Measurements from ENCODE around the gene RPS17. TPM values are rescaled to one million over a fixed set of nuclear protein-coding genes. Genes with fewer than 3 reads are reported as not detected.
"Not testable (repeated sequence)": the region's sequence is repeated elsewhere in the genome, so short reads cannot be mapped to it uniquely, and the experiment has no call there.

The RPS17 gene
- total and polyA plus RNA-seq, 3 experiments from 2014 or later, result 1,199 to 2,630 (median 2,610) TPM

- H3K27me3 Mint-ChIP-seq, result no peaks in the 10 kb centered on the region
- H3K4me1 Mint-ChIP-seq, result peaks cover 23 to 43% (median 29%) of the 10 kb centered on the region in 3 donors
- H3K4me3 Mint-ChIP-seq, result peak overlapping the region in 1 of 7 donors; percentile 94
- CTCF ChIA-PET, result no interaction called here
- Histone ChIP-seq H3K36me3 (ENCODE audit: insufficient read depth, low read length) (peaks cover 43% of the 10 kb centered on the region), H3K27ac (ENCODE audit: low read depth, low read length) (no peak overlapping the region), H3K27me3 (ENCODE audit: insufficient read depth, low read length, poor library complexity, severe bottlenecking) (no peaks in the 10 kb centered on the region), H3K9me3 (ENCODE audit: low read length) (no peaks in the 10 kb centered on the region), H3K4me3 (ENCODE audit: low read length) (no peak overlapping the region), H3K4me1 (ENCODE audit: insufficient read depth, low read length) (peaks cover 18% of the 10 kb centered on the region)
- H3K9me3 Mint-ChIP-seq, result no peaks in the 10 kb centered on the region
- H3K36me3 Mint-ChIP-seq, result peaks cover 20 to 77% (median 23%) of the 10 kb centered on the region in 3 donors
- POLR2A ChIA-PET, result no interaction called here
- H3K27ac Mint-ChIP-seq, result peak overlapping the region in 5 of 8 donors; percentile 4 to 67 (median 26)
- no peak for DNase-seq
Measured at GRCh38 chr15:82535566-82536408, 4.5 kb downstream of the RPS17 start.

- CTCF ChIA-PET; DNase-seq; H3K27me3 ChIP-seq (ENCODE audit: insufficient read depth, low read length, poor library complexity, severe bottlenecking); POLR2A ChIA-PET; H3K9me3 Mint-ChIP-seq; H3K4me3 ChIP-seq (ENCODE audit: low read length); H3K9me3 ChIP-seq (ENCODE audit: low read length); H3K27ac ChIP-seq (ENCODE audit: low read depth, low read length); H3K27ac Mint-ChIP-seq; H3K27me3 Mint-ChIP-seq; H3K4me3 Mint-ChIP-seq: not testable (repeated sequence)
- Mint-ChIP-seq H3K4me1 (peaks cover 24 to 44% (median 27%) of the 10 kb centered on the region in 3 donors), H3K36me3 (peaks cover 20 to 72% (median 23%) of the 10 kb centered on the region in 3 donors)
- Histone ChIP-seq H3K36me3 (ENCODE audit: insufficient read depth, low read length) (peaks cover 43% of the 10 kb centered on the region), H3K4me1 (ENCODE audit: insufficient read depth, low read length) (peaks cover 18% of the 10 kb centered on the region)
Measured at GRCh38 chr15:82535151-82535550, 5.1 kb downstream of the RPS17 start.

- H3K27me3 Mint-ChIP-seq, POLR2A ChIA-PET: not testable (repeated sequence)
Measured at GRCh38 chr15:82534457-82534861, 5.8 kb downstream of the RPS17 start.

GRCh38 chr15:82533801-82534200 lies 6.5 kb downstream of the RPS17 start:
- DNase-seq, result no peak
- peak overlapping the region in 1 of 7 donors; percentile 41 for H3K4me3 Mint-ChIP-seq

More at GRCh38 chr15:82534457-82534861, 5.8 kb downstream of the RPS17 start:
- H3K4me1 Mint-ChIP-seq, result peaks cover 24 to 38% (median 27%) of the 10 kb centered on the region in 3 donors
- CTCF ChIA-PET; H3K9me3 ChIP-seq (ENCODE audit: low read length); H3K4me3 Mint-ChIP-seq; H3K27ac ChIP-seq (ENCODE audit: low read depth, low read length); H3K27me3 ChIP-seq (ENCODE audit: insufficient read depth, low read length, poor library complexity, severe bottlenecking); H3K4me3 ChIP-seq (ENCODE audit: low read length); H3K27ac Mint-ChIP-seq; DNase-seq; H3K9me3 Mint-ChIP-seq: not testable (repeated sequence)
- peaks cover 15% of the 10 kb centered on the region for H3K4me1 ChIP-seq (ENCODE audit: insufficient read depth, low read length)
- H3K36me3 Mint-ChIP-seq, result peaks cover 20 to 67% (median 23%) of the 10 kb centered on the region in 3 donors
- H3K36me3 ChIP-seq (ENCODE audit: insufficient read depth, low read length), result peaks cover 43% of the 10 kb centered on the region

GRCh38 chr15:82532991-82533481 lies 7.2 kb downstream of the RPS17 start:
- Mint-ChIP-seq H3K4me1 (peaks cover 13 to 23% (median 15%) of the 10 kb centered on the region in 3 donors), H3K27ac (no peak overlapping the region), H3K4me3 (no peak overlapping the region), H3K27me3 (no peaks in the 10 kb centered on the region), H3K9me3 (no peaks in the 10 kb centered on the region), H3K36me3 (peaks cover 20 to 53% (median 20%) of the 10 kb centered on the region in 3 donors)
- ChIA-PET CTCF (interaction anchor here (3.6 kb wide), 1 partner anchor 8 kb away, joined by 63 read pairs; the partner anchor contains the start of gene RPS17), POLR2A (no interaction called here)
- Histone ChIP-seq H3K9me3 (ENCODE audit: low read length) (no peaks in the 10 kb centered on the region), H3K36me3 (ENCODE audit: insufficient read depth, low read length) (peaks cover 35% of the 10 kb centered on the region), H3K27me3 (ENCODE audit: insufficient read depth, low read length, poor library complexity, severe bottlenecking) (no peaks in the 10 kb centered on the region), H3K27ac (ENCODE audit: low read depth, low read length) (no peak overlapping the region), H3K4me1 (ENCODE audit: insufficient read depth, low read length) (peaks cover 2% of the 10 kb centered on the region), H3K4me3 (ENCODE audit: low read length) (no peak overlapping the region)
- DNase-seq, result no peak

More at GRCh38 chr15:82533801-82534200, 6.5 kb downstream of the RPS17 start:
- H3K27me3 ChIP-seq (ENCODE audit: insufficient read depth, low read length, poor library complexity, severe bottlenecking), result no peaks in the 10 kb centered on the region
- ChIA-PET CTCF (no interaction called here), POLR2A (no interaction called here)
- Mint-ChIP-seq H3K27me3 (no peaks in the 10 kb centered on the region), H3K36me3 (peaks cover 20 to 61% (median 21%) of the 10 kb centered on the region in 3 donors), H3K9me3 (no peaks in the 10 kb centered on the region), H3K4me1 (peaks cover 17 to 31% (median 20%) of the 10 kb centered on the region in 3 donors), H3K27ac (peak overlapping the region in 1 of 8 donors; percentile 83)
- H3K9me3 ChIP-seq (ENCODE audit: low read length), result no peaks in the 10 kb centered on the region
- no peak overlapping the region for H3K27ac ChIP-seq (ENCODE audit: low read depth, low read length)
- H3K36me3 ChIP-seq (ENCODE audit: insufficient read depth, low read length), result peaks cover 43% of the 10 kb centered on the region
- peaks cover 9% of the 10 kb centered on the region for H3K4me1 ChIP-seq (ENCODE audit: insufficient read depth, low read length)
- H3K4me3 ChIP-seq (ENCODE audit: low read length), result no peak overlapping the region

GRCh38 chr15:82532383-82532990 lies 7.8 kb downstream of the RPS17 start:
- POLR2A ChIA-PET, result no interaction called here
- Mint-ChIP-seq H3K4me1 (peaks cover 7 to 18% (median 12%) of the 10 kb centered on the region in 3 donors), H3K27ac (no peak overlapping the region)

GRCh38 chr15:82531496-82532382 lies 8.5 kb downstream of the RPS17 start:
- Histone ChIP-seq H3K27me3 (ENCODE audit: insufficient read depth, low read length, poor library complexity, severe bottlenecking) (no peaks in the 10 kb centered on the region), H3K4me3 (ENCODE audit: low read length) (no peak overlapping the region), H3K4me1 (ENCODE audit: insufficient read depth, low read length) (no peaks in the 10 kb centered on the region), H3K36me3 (ENCODE audit: insufficient read depth, low read length) (peaks cover 22% of the 10 kb centered on the region), H3K9me3 (ENCODE audit: low read length) (no peaks in the 10 kb centered on the region), H3K27ac (ENCODE audit: low read depth, low read length) (no peak overlapping the region)
- Mint-ChIP-seq H3K27ac (peak overlapping the region in 3 of 8 donors; percentile 5 to 85 (median 79)), H3K9me3 (no peaks in the 10 kb centered on the region), H3K4me1 (peaks cover 0 to 11% (median 10%) of the 10 kb centered on the region in 3 donors), H3K36me3 (peaks cover 12 to 40% (median 15%) of the 10 kb centered on the region in 3 donors), H3K4me3 (no peak overlapping the region), H3K27me3 (no peaks in the 10 kb centered on the region)
- DNase-seq, result no peak
- ChIA-PET CTCF (interaction anchor here (0.7 to 3.6 kb wide), 7 partner anchors 10 to 491 kb away, joined by 3 to 63 read pairs (median 5); partner anchors contain the start of genes C15orf40 and RPS17), POLR2A (interaction anchor here (1.9 kb wide), 1 partner anchor 8 kb away, joined by 17 read pairs; the partner anchor contains the start of gene RPS17)

More at GRCh38 chr15:82532383-82532990, 7.8 kb downstream of the RPS17 start:
- CTCF ChIA-PET, result interaction anchor here (1.9 to 3.6 kb wide), 4 partner anchors 9 to 479 kb away, joined by 4 to 63 read pairs (median 8); partner anchors contain the start of genes C15orf40 and RPS17
- Histone ChIP-seq H3K9me3 (ENCODE audit: low read length) (no peaks in the 10 kb centered on the region), H3K4me3 (ENCODE audit: low read length) (no peak overlapping the region), H3K36me3 (ENCODE audit: insufficient read depth, low read length) (peaks cover 30% of the 10 kb centered on the region), H3K27me3 (ENCODE audit: insufficient read depth, low read length, poor library complexity, severe bottlenecking) (no peaks in the 10 kb centered on the region), H3K4me1 (ENCODE audit: insufficient read depth, low read length) (no peaks in the 10 kb centered on the region), H3K27ac (ENCODE audit: low read depth, low read length) (no peak overlapping the region)
- H3K9me3 Mint-ChIP-seq, result no peaks in the 10 kb centered on the region
- DNase-seq, result no peak
- no peaks in the 10 kb centered on the region for H3K27me3 Mint-ChIP-seq
- no peak overlapping the region for H3K4me3 Mint-ChIP-seq
- peaks cover 17 to 48% (median 20%) of the 10 kb centered on the region in 3 donors for H3K36me3 Mint-ChIP-seq
